Activated T-helper 9 cell treated with anti-CD3 and anti-CD28 coated beads, Interleukin-2, amount 50 U/mL, for 16 hours (primary cell): ENCODE results near the gene CFAP100.

Source experiments
- DNase-seq: peaks from one replicate; pipeline ENCODE4 v3.0.0-alpha.2; 2020; ENCODE audit warnings: low read depth

Gene CFAP100

GRCh38 chr3:126399756-126400155, 5.0 kb downstream of the CFAP100 start:
- DNase-seq = no peak

DNA sequence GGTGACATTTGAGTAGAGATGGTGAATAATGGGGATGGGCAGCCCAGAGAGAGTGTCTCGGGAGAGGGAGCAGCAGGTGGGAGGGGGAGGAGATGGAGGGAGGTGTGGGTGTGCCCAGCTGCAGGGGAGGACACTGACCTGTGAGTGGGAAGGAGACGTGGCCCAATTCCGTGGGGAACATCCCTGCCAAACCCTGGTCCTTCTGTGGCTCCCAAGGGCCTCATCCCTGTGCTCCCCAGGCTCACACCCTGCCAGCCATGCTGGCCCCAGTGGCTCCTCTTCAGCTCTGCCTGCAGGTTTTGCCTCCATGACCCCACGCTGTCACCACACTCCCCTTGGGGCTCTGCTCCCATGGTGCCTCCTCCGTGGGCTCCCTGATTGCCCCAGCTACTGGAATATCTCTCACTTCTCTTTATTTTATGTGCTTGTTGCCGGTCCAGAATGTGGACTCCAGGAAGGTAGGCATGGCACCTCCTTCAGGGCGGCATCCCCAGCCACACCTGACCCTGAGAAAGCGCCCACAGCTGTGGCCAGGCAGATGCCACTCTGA, 7.0 kb downstream of the CFAP100 start:
- DNase-seq = no peak

GRCh38 chr3:126402178-126402577, 7.5 kb downstream of the CFAP100 start:
- DNase-seq = no peak

DNA sequence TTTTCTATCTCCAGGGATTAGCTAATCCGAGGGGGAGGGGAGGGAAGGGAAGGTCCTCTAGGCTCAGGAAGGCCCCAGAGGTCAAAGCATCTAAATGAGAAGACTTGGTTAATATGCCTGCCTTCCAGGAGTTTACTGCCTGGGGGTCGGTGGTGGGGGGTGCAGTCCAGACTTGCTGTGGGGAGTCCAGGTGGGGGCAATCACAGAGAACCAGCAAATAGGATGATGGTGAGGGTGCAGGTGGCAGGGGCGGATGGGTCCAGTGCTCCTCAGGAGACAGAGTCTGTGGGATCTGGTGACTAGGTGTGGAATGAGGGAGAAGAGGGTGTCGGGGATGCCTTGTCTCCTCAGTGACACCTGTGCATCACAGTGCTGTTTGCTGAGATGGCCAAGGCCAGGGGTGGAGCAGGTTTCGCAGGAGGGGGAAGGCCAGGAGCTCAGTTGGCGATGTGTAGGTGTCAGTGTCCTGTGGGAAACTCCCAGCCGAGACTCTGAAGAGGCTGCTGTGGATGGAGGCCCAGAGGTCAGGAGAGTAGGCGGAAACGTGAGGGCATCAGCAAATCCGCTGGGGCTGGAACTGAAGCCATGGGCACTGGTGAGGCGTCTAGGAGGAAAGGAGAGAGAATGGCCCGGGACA, 8.1 kb downstream of the CFAP100 start:
- no peak for DNase-seq

GRCh38 chr3:126406389-126407296, 11.9 kb downstream of the CFAP100 start:
- DNase-seq = no peak

GRCh38 chr3:126407412-126408044, 12.8 kb downstream of the CFAP100 start:
- DNase-seq = no peak

DNA sequence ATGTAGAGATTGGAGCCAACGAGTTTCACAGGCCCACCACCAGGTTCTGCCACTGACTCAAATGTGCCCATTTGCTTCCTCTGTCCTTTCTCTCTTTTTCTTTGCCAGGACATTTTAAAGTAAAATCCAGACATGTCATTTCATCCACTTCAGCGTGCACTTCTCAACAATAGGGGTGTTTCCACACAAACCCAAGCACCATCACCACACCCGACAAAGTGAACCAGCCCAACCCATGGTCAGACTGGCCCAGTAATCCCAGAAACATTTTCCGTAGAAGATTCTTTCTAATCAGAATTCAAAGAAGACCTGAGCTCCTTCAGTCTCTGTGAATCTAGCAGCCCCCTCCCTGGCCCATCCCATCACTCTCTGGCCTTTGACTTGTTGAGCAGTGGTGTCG, 13.4 kb downstream of the CFAP100 start:
- DNase-seq = no peak

DNA sequence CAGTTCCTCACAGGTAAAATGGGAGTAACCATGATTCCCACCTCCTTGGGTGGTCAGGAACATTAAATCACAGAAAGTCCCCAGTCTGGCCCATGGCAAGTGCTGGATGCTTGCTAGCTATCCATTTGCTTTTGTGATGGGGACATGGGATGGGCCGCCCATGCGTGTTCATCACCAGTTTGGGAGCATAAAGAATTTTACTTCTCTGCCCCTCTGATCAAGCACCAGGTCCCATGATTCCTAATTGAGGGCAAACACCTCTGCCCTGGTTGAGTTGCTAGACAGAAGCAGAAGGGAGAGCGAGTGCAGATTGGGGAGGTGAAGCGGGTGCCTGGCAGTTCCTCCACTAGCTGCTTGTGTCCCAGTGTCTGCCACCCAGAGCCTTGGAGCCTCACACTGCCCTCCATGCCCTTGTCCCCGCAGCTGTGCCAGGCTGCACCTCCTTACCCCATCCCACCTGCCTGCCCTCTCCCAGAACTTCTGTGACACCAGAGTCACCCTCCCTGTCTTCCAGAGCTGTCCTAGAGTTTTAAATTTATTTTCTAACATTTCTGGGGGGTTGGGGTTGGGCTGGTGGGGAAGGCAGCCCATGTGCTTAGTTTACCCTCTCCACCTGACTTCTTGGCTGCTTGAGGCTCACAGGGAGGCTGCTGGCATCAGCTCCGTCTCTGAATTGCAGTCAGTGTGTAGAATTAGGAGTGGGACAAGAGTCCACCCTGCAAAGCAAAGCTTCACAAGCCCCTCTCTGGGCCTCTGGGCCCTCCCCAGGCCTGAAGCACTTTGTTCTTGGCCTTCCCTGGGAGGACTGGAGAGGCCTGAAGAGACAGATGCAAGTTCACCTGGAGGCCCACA, 18.4 kb downstream of the CFAP100 start:
- no peak for DNase-seq

DNA sequence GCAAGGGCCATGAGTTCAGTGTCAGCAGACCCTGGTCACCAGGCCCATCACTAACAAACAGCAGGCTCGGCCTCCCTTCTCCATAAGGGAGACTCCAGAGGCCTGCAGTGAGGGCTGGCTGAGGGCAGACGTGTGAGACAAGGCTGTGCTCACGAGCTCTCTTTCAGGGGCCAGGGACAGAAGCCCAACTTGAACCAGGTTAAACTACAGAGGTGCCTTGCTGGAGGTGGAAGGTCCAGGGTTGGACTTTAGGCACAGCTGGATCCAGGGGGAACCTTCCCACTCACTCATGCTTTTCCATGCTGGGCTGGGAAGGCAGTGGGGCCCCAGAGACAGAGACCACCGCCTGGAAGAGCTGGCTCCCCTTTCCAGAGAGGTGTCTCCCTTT, 19.0 kb downstream of the CFAP100 start:
- no peak for DNase-seq

DNA sequence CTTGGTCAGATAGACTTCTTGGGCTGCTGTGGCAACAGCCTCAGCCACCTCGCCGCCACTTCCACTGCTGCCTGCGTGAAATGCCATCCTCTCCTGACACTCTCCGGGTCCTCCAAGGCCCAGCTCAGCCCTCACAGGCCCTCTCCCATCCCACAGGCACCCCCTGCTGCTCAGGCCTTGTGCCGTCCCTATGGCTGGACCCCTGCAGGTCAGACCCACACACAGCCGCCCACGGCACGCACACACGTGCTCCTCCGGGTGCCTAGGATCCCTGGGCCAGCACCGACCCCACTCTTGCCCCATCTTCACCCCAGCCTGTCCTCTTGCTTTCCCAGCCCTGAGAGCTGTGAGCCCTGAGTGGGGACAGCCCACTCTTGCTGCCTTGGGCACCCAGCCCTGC, 19.7 kb downstream of the CFAP100 start:
- no peak for DNase-seq

DNA sequence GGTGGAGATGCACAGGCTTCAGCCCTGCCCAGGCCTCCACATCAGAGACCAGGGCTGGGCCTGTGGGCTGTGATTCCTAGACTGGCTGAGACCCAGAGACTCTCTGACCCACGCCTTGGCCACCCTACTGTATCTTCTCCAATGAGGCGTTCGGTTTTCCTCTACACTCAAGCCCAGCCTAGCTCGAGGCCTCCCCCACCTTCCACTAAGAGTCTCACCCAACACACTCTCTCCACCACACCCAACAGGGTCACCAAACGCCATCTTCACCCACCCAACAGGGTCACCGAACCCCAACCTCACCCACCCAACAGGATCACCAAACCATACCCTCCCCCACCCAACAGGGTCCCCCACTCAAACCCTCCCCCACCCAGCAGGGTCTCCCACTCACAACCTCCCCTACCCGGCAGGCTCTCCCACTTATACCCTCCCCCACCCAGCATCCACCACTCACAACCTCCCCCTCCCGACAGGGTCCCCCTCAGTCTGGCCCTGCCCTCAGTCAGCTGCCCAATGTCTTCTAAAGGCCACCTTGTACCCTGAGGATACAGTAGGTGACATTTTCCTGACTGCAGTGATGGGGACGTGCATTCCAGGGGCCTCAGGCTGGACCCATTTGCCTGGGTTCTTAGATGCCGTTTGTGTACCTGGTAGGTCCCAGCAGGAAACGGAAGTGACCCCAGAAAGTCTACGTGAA, 20.4 kb downstream of the CFAP100 start:
- no peak for DNase-seq

- no peak for DNase-seq
These were observed 21.2 kb downstream of the CFAP100 start for GRCh38 chr3:126415661-126416591.

DNA sequence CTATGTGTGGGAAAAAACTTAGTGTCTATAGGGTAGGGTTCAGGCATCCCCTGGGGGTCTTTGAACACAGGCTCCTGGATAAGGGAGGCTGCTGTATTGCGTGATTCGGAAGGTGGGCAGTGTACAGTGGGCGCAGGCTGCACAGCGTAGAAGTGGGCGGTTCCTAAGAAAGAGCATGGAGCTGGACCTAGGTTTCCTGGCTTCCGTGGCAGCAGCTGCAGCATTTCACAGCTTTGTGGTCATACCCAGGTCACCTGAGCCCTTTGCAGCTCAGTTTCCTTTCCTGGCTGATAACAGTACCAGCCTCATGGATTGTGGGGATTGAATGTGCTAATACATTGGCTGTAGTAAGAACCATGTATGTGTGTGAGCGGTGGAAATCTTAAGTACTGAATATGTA, 22.2 kb downstream of the CFAP100 start:
- DNase-seq = no peak

DNA sequence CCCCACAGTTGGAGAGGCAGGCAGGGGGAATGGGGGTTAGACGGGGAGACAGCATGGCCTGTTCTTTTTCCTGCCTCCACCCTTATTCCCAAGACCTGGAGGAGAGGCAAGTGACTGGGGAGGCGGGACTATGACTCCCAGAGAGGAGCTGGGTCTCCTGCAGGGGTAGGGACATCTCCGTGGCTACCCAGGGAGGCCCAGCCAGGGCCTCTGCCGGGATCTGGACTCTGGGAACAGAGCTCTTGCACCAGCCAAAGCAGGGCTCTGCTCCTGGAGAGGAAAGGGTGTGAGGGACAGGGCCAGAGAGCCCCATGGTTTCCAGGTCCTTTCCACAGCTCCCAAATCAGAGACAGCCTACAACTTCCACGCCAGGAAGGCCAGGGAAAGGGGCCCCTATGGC, 22.8 kb downstream of the CFAP100 start:
- DNase-seq = no peak

GRCh38 chr3:126417981-126418530, 23.3 kb downstream of the CFAP100 start:
- no peak for DNase-seq

DNA sequence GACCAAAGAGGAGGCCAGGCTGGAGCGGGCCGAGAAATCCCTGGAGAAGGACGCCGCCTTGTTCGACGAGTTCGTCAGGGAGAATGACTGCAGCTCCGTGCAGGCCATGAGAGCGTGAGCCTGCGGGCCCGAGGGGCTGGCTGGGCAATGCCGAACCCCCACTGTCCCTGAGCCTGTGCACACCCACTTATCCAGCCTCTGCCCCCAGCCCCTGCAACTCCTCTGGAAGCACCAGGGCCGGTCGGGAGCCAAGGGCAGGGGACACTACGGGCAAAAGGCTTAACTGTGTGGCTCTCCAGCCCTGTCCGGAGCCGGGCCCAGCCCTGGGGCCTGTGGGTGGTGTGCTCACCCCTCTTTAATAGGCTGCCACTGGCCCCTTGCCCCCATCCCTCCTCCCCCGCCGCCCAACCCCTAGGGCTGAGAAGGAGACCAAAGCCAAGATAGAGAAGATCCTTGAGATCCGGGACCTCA, 24.0 kb downstream of the CFAP100 start:
- DNase-seq = no peak

- no peak for DNase-seq
These were observed 24.5 kb downstream of the CFAP100 start for GRCh38 chr3:126419151-126419703.

- DNase-seq = no peak
These were observed 25.4 kb downstream of the CFAP100 start for GRCh38 chr3:126419886-126420786.
